ENCODE measurements around the gene FITM1.

DNA sequence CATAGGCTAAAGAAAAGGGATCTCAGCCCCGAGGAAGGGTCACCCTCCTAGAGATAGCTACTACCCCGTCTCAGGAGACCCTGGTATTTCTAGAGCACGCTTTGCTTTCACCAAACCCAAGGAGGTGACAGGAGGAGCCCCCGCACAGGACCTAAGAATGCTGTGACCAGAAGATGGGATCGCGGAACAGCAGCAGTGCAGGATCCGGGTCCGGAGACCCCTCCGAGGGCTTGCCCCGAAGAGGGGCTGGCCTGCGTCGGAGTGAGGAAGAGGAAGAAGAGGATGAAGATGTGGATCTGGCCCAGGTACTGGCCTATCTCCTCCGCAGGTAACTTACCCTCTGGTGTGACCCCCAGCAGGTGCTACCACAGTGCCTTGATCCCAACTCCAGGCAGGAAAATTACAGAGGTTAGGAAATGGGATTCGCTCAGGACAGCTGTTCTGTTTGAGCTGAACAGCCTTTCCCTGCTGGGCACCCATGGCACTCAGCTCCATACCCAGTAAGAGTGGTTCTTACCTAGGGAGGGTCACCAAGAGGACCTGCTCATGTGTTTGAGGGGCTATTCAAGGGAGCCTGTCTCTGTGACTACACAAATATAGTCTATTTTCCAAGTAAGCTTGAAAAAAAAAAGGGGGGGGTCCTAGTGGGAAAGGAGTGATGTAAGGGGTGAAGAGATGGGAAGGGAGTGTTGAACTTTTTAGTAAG lies 14.9 kb upstream of the FITM1 start:
- TF ChIP-seq, protein P1, sequence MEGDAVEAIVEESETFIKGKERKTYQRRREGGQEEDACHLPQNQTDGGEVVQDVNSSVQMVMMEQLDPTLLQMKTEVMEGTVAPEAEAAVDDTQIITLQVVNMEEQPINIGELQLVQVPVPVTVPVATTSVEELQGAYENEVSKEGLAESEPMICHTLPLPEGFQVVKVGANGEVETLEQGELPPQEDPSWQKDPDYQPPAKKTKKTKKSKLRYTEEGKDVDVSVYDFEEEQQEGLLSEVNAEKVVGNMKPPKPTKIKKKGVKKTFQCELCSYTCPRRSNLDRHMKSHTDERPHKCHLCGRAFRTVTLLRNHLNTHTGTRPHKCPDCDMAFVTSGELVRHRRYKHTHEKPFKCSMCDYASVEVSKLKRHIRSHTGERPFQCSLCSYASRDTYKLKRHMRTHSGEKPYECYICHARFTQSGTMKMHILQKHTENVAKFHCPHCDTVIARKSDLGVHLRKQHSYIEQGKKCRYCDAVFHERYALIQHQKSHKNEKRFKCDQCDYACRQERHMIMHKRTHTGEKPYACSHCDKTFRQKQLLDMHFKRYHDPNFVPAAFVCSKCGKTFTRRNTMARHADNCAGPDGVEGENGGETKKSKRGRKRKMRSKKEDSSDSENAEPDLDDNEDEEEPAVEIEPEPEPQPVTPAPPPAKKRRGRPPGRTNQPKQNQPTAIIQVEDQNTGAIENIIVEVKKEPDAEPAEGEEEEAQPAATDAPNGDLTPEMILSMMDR (IDR thresholded peaks at IDR 0.05): no peak
- TF ChIP-seq EP300 (IDR thresholded peaks at IDR 0.05) (no peak), POLR2A (IDR thresholded peaks at IDR 0.05) (peak in 1 of 4 donors; percentile 28)
